Adrenal gland (tissue), 5 donors: ENCODE measurements around the gene EFNA5.

Experiments
- CTCF ChIP-seq, 6 experiments: fragments of 450-650 bp in 4 of 6; fragments of 200-600 bp in 2 of 6; sonication (generic) in 1 of 6; IDR thresholded peaks; 1 replicate in 5 of 6; 2 replicates in 1 of 6; pipeline versions ENCODE4 v1.5.1 to v1.8.0; 2016 to 2021; ENCODE audit warnings: antibody characterized with exemption in 6 of 6, mild to moderate bottlenecking in 2 of 6, moderate library complexity in 1 of 6
- POLR2A ChIP-seq, 2 donors: fragments of 450-650 bp; IDR thresholded peaks; one replicate each; pipeline ENCODE4 v1.6.1; 2017; ENCODE audit warnings: antibody characterized with exemption in 2 of 2, mild to moderate bottlenecking in 2 of 2, moderate library complexity in 1 of 2
- donor health status: DM: no; HTN: no; CAD: no.

DNA sequence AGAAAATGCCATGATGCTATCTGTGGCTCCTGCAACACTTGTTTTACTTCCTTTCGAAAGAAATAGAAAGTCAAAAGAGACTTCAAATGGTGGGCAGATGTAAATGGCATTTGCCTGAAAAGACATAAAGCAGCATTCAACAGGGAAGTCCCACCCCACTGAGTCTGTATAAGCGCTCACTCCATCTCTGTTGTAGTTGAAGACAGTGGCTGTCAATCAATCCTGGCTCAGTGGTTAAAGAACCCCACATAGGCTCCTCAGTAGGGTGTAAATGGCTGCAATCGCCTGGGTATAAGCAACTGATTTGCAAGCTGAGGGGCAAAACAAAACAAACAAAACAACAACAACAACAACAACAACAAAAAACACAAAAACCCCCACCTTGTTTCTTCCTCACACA, 158.7 kb downstream of the EFNA5 start:
- TF ChIP-seq CTCF (IDR thresholded peaks at IDR 0.05) (no peak), POLR2A (IDR thresholded peaks at IDR 0.05) (no peak)
